ENCODE measurements around the gene DAB1.

DNA sequence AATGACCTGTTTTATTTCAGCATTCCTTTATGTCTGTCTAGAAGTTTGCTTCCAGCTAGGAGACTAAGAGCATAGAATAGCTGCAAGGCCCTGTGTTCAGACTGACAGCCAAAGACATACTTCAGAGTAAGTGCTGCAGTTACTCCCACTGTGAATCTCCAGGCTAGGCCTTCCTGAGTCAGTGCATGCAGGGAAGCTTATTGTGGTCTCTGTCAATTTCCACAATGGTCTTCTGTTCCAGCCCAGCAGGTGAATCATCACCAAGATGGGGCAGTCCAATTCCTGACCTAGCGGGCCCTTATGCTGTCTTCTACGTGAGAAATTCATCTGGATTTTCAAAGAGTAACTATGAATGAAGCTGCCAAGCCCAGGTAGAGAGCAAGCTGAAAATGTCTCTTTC lies 311.7 kb downstream of the DAB1 start:
- TF ChIP-seq TAF1 (IDR thresholded peaks at IDR 0.05; ENCODE audit: borderline replicate concordance, low read depth, low read length) (no peak), POLR2A (IDR thresholded peaks at IDR 0.05; ENCODE audit: low read depth, low read length) (no peak), NFYB (IDR thresholded peaks at IDR 0.05; ENCODE audit: insufficient read depth, low read depth, low read length) (no peak)
- TF ChIP-seq, protein P1, sequence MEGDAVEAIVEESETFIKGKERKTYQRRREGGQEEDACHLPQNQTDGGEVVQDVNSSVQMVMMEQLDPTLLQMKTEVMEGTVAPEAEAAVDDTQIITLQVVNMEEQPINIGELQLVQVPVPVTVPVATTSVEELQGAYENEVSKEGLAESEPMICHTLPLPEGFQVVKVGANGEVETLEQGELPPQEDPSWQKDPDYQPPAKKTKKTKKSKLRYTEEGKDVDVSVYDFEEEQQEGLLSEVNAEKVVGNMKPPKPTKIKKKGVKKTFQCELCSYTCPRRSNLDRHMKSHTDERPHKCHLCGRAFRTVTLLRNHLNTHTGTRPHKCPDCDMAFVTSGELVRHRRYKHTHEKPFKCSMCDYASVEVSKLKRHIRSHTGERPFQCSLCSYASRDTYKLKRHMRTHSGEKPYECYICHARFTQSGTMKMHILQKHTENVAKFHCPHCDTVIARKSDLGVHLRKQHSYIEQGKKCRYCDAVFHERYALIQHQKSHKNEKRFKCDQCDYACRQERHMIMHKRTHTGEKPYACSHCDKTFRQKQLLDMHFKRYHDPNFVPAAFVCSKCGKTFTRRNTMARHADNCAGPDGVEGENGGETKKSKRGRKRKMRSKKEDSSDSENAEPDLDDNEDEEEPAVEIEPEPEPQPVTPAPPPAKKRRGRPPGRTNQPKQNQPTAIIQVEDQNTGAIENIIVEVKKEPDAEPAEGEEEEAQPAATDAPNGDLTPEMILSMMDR (IDR thresholded peaks at IDR 0.05 in 2 of 3, conservative IDR thresholded peaks at IDR 0.05 in 1 of 3; ENCODE audit: control insufficient read depth in 2 of 3, extremely low read depth in 1 of 3, insufficient read depth in 1 of 3, low read depth in 3 of 3, low read length in 3 of 3): no peak
